Activated CD8-positive, alpha-beta T cell treated with anti-CD3 and anti-CD28 coated beads for 36 hours (primary cell): ENCODE data around the gene HIP1R. TPM values are rescaled to one million over a fixed set of nuclear protein-coding genes. Genes with fewer than 3 reads are reported as not detected.
A peak's percentile ranks its signal among the peaks of the same experiment; 100 is the strongest.

Experiments
- ATAC-seq: fragments of 200-7000 bp; cut with Tn5 transposase; one replicate; pipeline ENCODE4 v1.10.0; 2021; ENCODE audit warnings: mild to moderate bottlenecking, moderate library complexity
- CTCF ChIA-PET: fragments of 350-600 bp; sonication (Branson Sonifier 250); formaldehyde crosslinking; loops from one replicate; lab custom pipeline; 2021; ENCODE audit warnings: antibody characterized with exemption; lab: Charles Lee
- POLR2A ChIA-PET: fragments of 350-600 bp; sonication (Branson Sonifier 250); formaldehyde crosslinking; loops from one replicate; lab custom pipeline; 2021; ENCODE audit warnings: antibody characterized with exemption; lab: Charles Lee
- DNase-seq: peaks from one replicate; pipeline ENCODE4 v3.0.0-alpha.2; 2020
- H3K27ac Mint-ChIP-seq: one replicate; pipeline ENCODE4 v1.8.0; 2021; ENCODE audit warnings: mild to moderate bottlenecking, mixed read lengths
- H3K27me3 Mint-ChIP-seq: one replicate; pipeline ENCODE4 v1.8.0; 2021; ENCODE audit warnings: mixed read lengths
- H3K36me3 Mint-ChIP-seq: one replicate; pipeline ENCODE4 v1.8.0; 2021; ENCODE audit warnings: low read depth, mixed read lengths
- H3K4me1 Mint-ChIP-seq: one replicate; pipeline ENCODE4 v1.8.0; 2021; ENCODE audit warnings: low read depth, mixed read lengths
- H3K4me3 Mint-ChIP-seq: one replicate; pipeline ENCODE4 v1.8.0; 2021; ENCODE audit warnings: mild to moderate bottlenecking, moderate library complexity, mixed read lengths
- H3K9me3 Mint-ChIP-seq: one replicate; pipeline ENCODE4 v1.8.0; 2021; ENCODE audit warnings: mixed read lengths
- intact Hi-C: fragments of 100-400 bp; cut with micrococcal nuclease; formaldehyde crosslinking; loops from one replicate; pipeline ENCODE4 v1.10.0; 2022
- total RNA-seq, 2 experiments: library from RNA; stranded (reverse); gene quantifications; one replicate each; pipeline ENCODE4 v1.2.3, GENCODE V29; 2021
- TF ChIP-seq, protein P1 (sequence below): fragments of 200-600 bp; IDR thresholded peaks from one replicate; pipeline ENCODE4 v1.8.0; 2022; ENCODE audit warnings: antibody characterized with exemption, mild to moderate bottlenecking

The HIP1R gene
- total RNA-seq, 2 experiments from 2014 or later: 22.8 to 22.9 TPM

- DNase-seq (no peak), ATAC-seq (no peak)
- H3K9me3 Mint-ChIP-seq: no peaks in the 10 kb centered on the region
- POLR2A ChIA-PET: interaction anchor here (1.0 to 1.4 kb wide), 2 partner anchors 10 to 28 kb away, joined by 3 to 6 read pairs; partner anchors contain the start of gene HIP1R
- TF ChIP-seq, protein P1, sequence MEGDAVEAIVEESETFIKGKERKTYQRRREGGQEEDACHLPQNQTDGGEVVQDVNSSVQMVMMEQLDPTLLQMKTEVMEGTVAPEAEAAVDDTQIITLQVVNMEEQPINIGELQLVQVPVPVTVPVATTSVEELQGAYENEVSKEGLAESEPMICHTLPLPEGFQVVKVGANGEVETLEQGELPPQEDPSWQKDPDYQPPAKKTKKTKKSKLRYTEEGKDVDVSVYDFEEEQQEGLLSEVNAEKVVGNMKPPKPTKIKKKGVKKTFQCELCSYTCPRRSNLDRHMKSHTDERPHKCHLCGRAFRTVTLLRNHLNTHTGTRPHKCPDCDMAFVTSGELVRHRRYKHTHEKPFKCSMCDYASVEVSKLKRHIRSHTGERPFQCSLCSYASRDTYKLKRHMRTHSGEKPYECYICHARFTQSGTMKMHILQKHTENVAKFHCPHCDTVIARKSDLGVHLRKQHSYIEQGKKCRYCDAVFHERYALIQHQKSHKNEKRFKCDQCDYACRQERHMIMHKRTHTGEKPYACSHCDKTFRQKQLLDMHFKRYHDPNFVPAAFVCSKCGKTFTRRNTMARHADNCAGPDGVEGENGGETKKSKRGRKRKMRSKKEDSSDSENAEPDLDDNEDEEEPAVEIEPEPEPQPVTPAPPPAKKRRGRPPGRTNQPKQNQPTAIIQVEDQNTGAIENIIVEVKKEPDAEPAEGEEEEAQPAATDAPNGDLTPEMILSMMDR: no peak
- H3K4me1 Mint-ChIP-seq: no peaks in the 10 kb centered on the region
- intact Hi-C loops: no loop called here
- H3K4me3 Mint-ChIP-seq: no peak overlapping the region
- H3K27me3 Mint-ChIP-seq: no peaks in the 10 kb centered on the region
- no peak overlapping the region for H3K27ac Mint-ChIP-seq
- CTCF ChIA-PET: interaction anchor here (0.9 to 6.1 kb wide), 5 partner anchors 8 to 217 kb away, joined by 3 to 31 read pairs (median 3); no protein-coding TSS in a partner anchor
- H3K36me3 Mint-ChIP-seq: no peaks in the 10 kb centered on the region
Observed at GRCh38 chr12:122825773-122826724, 9.2 kb upstream of the HIP1R start.

DNA sequence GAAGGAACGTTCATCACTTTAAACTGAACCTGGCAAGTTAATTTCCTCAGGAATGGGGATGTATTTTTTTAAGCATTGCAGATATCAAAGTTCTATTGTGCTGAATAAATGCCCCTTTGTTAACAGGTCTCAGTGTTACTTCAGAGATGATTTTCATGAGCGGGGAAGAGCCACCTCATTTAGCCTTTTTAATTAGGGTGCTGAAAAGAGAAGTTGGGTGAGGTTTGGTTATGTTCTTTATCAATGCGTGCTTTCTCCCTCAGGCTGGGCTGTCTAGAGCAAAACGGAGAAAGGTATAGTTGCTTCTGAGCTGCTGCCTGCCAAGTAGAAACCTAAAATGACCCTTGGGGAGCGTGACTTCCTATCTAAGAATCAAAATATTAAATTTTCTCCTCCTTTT lies 8.0 kb upstream of the HIP1R start:
- Mint-ChIP-seq H3K4me1 (no peaks in the 10 kb centered on the region), H3K27me3 (no peaks in the 10 kb centered on the region), H3K27ac (no peak overlapping the region), H3K36me3 (no peaks in the 10 kb centered on the region), H3K4me3 (no peak overlapping the region), H3K9me3 (no peaks in the 10 kb centered on the region)
- POLR2A ChIA-PET: interaction anchor here (1.4 kb wide), 1 partner anchor 9 kb away, joined by 6 read pairs; the partner anchor contains the start of gene HIP1R
- CTCF ChIA-PET: interaction anchor here (1.5 to 6.1 kb wide), 2 partner anchors 34 to 216 kb away, joined by 3 to 31 read pairs; no protein-coding TSS in a partner anchor
- DNase-seq (no peak), ATAC-seq (no peak)
- intact Hi-C loops: no loop called here
- TF ChIP-seq, protein P1: no peak

GRCh38 chr12:122830517-122831214 lies 4.6 kb upstream of the HIP1R start:
- no peaks in the 10 kb centered on the region for H3K36me3 Mint-ChIP-seq
- H3K9me3 Mint-ChIP-seq: no peaks in the 10 kb centered on the region
- CTCF ChIA-PET: interaction anchor here (0.6 to 6.1 kb wide), 4 partner anchors 37 to 613 kb away, joined by 3 to 31 read pairs (median 14); no protein-coding TSS in a partner anchor
- no peak overlapping the region for H3K4me3 Mint-ChIP-seq
- DNase-seq: no peak
- H3K4me1 Mint-ChIP-seq: peaks cover 9% of the 10 kb centered on the region
- intact Hi-C loops: no loop called here
- TF ChIP-seq, protein P1: no peak
- H3K27me3 Mint-ChIP-seq: no peaks in the 10 kb centered on the region
- POLR2A ChIA-PET: no interaction called here
- H3K27ac Mint-ChIP-seq: no peak overlapping the region
- no peak for ATAC-seq

DNA sequence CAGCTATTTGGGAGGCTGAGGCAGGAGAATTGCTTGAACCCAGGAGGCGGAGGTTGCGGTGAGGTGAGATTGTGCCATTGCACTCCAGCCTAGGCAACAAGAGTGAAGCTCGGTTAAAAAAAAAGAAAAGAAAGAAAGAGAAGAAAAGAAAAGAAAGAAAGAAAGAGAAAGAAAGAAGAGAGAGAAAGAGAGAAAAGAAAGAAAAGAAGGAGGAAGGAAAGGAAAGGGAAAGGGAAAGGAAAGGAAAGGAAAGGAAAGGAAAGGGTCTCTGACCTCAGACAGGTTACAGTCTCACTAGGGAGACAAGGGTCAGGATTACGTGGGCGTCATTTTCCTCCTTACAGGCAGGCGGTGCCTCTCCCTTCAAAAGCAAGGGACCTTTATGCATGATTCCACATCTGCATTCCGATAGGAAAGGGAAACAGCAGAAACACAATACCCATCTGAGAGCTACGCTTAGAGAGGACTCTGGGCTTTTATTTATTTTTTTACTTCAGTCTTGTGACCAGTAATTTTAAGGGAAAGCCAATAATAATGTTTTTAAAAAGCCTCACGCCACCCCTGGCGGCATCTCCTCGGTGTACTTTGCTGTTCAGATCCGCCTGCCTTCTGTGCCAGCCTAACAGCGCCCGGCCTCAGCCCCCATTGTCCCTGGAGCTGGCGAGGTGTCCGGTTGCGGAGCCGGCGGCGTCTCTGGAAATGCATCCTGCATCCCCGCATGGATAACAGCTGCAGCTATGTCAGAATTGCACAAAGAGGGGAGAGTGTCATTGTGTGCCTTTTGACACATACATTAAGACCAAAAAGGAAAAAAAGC lies 945 bp upstream of the HIP1R start:
- intact Hi-C loops: no loop called here

More for the DNA sequence above, 945 bp upstream of the HIP1R start:
- ChIA-PET CTCF (interaction anchor here (0.7 to 4.6 kb wide), 2 partner anchors 8 to 41 kb away, joined by 3 to 23 read pairs; no protein-coding TSS in a partner anchor), POLR2A (interaction anchor here (0.7 kb wide), 1 partner anchor 103 kb away, joined by 3 read pairs; no protein-coding TSS in a partner anchor)
- Mint-ChIP-seq H3K4me1 (peaks cover 30% of the 10 kb centered on the region), H3K27me3 (no peaks in the 10 kb centered on the region), H3K27ac (peak overlapping the region; percentile 83), H3K4me3 (peak overlapping the region; percentile 84), H3K36me3 (peaks cover 4% of the 10 kb centered on the region), H3K9me3 (no peaks in the 10 kb centered on the region)
- peak; percentile 38 for DNase-seq
- TF ChIP-seq, protein P1: no peak
- peak; percentile 12 for ATAC-seq
